ENCODE measurements around the gene HOXB2. TPM values are rescaled to one million over a fixed set of nuclear protein-coding genes. Genes with fewer than 3 reads are reported as not detected.

HOXB2 gene
- total and polyA plus RNA-seq, 9 of the 15 experiments (the other 6 are each of a cell fraction or from before 2014, with no cell fraction given): 2.1 to 97.7 (median 21.2) TPM

GRCh38 chr17:48576479-48577309 is 31.8 kb upstream of the HOXB2 start (continued):
- TF ChIP-seq, protein P1, sequence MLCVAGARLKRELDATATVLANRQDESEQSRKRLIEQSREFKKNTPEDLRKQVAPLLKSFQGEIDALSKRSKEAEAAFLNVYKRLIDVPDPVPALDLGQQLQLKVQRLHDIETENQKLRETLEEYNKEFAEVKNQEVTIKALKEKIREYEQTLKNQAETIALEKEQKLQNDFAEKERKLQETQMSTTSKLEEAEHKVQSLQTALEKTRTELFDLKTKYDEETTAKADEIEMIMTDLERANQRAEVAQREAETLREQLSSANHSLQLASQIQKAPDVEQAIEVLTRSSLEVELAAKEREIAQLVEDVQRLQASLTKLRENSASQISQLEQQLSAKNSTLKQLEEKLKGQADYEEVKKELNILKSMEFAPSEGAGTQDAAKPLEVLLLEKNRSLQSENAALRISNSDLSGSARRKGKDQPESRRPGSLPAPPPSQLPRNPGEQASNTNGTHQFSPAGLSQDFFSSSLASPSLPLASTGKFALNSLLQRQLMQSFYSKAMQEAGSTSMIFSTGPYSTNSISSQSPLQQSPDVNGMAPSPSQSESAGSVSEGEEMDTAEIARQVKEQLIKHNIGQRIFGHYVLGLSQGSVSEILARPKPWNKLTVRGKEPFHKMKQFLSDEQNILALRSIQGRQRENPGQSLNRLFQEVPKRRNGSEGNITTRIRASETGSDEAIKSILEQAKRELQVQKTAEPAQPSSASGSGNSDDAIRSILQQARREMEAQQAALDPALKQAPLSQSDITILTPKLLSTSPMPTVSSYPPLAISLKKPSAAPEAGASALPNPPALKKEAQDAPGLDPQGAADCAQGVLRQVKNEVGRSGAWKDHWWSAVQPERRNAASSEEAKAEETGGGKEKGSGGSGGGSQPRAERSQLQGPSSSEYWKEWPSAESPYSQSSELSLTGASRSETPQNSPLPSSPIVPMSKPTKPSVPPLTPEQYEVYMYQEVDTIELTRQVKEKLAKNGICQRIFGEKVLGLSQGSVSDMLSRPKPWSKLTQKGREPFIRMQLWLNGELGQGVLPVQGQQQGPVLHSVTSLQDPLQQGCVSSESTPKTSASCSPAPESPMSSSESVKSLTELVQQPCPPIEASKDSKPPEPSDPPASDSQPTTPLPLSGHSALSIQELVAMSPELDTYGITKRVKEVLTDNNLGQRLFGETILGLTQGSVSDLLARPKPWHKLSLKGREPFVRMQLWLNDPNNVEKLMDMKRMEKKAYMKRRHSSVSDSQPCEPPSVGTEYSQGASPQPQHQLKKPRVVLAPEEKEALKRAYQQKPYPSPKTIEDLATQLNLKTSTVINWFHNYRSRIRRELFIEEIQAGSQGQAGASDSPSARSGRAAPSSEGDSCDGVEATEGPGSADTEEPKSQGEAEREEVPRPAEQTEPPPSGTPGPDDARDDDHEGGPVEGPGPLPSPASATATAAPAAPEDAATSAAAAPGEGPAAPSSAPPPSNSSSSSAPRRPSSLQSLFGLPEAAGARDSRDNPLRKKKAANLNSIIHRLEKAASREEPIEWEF (CRISPR knock-in tag; IDR thresholded peaks at IDR 0.05): no peak
- TF ChIP-seq ARID3B (CRISPR knock-in tag; IDR thresholded peaks at IDR 0.05; ENCODE audit: borderline replicate concordance): no peak
- TF ChIP-seq ELF2 (CRISPR knock-in tag; IDR thresholded peaks at IDR 0.05): no peak
- TF ChIP-seq, protein P2, sequence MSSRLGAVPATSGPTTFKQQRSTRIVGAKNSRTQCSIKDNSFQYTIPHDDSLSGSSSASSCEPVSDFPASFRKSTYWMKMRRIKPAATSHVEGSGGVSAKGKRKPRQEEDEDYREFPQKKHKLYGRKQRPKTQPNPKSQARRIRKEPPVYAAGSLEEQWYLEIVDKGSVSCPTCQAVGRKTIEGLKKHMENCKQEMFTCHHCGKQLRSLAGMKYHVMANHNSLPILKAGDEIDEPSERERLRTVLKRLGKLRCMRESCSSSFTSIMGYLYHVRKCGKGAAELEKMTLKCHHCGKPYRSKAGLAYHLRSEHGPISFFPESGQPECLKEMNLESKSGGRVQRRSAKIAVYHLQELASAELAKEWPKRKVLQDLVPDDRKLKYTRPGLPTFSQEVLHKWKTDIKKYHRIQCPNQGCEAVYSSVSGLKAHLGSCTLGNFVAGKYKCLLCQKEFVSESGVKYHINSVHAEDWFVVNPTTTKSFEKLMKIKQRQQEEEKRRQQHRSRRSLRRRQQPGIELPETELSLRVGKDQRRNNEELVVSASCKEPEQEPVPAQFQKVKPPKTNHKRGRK (tag; IDR thresholded peaks at IDR 0.05): no peak
- no peak for TF ChIP-seq ETS1 (conservative IDR thresholded peaks at IDR 0.05; ENCODE audit: control insufficient read depth, low read depth, low read length)
- TF ChIP-seq ZBTB9 (CRISPR knock-in tag; IDR thresholded peaks at IDR 0.05): no peak
- no peak for TF ChIP-seq STAG1 (CRISPR knock-in tag; IDR thresholded peaks at IDR 0.05; ENCODE audit: borderline replicate concordance)
- TF ChIP-seq, protein P3, sequence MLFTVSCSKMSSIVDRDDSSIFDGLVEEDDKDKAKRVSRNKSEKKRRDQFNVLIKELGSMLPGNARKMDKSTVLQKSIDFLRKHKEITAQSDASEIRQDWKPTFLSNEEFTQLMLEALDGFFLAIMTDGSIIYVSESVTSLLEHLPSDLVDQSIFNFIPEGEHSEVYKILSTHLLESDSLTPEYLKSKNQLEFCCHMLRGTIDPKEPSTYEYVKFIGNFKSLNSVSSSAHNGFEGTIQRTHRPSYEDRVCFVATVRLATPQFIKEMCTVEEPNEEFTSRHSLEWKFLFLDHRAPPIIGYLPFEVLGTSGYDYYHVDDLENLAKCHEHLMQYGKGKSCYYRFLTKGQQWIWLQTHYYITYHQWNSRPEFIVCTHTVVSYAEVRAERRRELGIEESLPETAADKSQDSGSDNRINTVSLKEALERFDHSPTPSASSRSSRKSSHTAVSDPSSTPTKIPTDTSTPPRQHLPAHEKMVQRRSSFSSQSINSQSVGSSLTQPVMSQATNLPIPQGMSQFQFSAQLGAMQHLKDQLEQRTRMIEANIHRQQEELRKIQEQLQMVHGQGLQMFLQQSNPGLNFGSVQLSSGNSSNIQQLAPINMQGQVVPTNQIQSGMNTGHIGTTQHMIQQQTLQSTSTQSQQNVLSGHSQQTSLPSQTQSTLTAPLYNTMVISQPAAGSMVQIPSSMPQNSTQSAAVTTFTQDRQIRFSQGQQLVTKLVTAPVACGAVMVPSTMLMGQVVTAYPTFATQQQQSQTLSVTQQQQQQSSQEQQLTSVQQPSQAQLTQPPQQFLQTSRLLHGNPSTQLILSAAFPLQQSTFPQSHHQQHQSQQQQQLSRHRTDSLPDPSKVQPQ (CRISPR knock-in tag; IDR thresholded peaks at IDR 0.05; ENCODE audit: borderline replicate concordance): no peak
